Stomach (tissue), 4 donors: ENCODE measurements around the gene EME2.

Experiments used
- CTCF ChIP-seq, 7 experiments: fragments of 450-650 bp in 4 of 7; fragments of 200-600 bp in 3 of 7; sonication (generic) in 3 of 7; IDR thresholded peaks; one replicate each; pipeline ENCODE4 v1.5.1; 2016 to 2019; ENCODE audit warnings: antibody characterized with exemption in 7 of 7, control low read depth in 2 of 7, mild to moderate bottlenecking in 1 of 7
- EP300 ChIP-seq: sonication (generic); formaldehyde crosslinking; IDR thresholded peaks from one replicate; pipeline ENCODE4 v1.6.1; 2017; ENCODE audit warnings: antibody characterized with exemption
- POLR2A ChIP-seq, 4 donors: fragments of 450-650 bp; IDR thresholded peaks; one replicate each; pipeline ENCODE4 v1.6.1; 2016; ENCODE audit warnings: antibody characterized with exemption in 4 of 4, control low read depth in 2 of 4, mild to moderate bottlenecking in 1 of 4, moderate library complexity in 1 of 4
- POLR2AphosphoS5 ChIP-seq, 3 donors: sonication (generic); formaldehyde crosslinking; IDR thresholded peaks; one replicate each; pipeline ENCODE4 v1.6.1; 2016; ENCODE audit warnings: antibody characterized with exemption in 3 of 3

GRCh38 chr16:1825381-1825863 lies 52.8 kb downstream of the EME2 start:
- no peak for TF ChIP-seq EP300
- TF ChIP-seq CTCF (IDR thresholded peaks at IDR 0.05) = no peak
- no peak for TF ChIP-seq POLR2A (IDR thresholded peaks at IDR 0.05)
- no peak for TF ChIP-seq POLR2AphosphoS5 (IDR thresholded peaks at IDR 0.05)
